ENCODE measurements around the gene SNX20. TPM values are rescaled to one million over a fixed set of nuclear protein-coding genes. Genes with fewer than 3 reads are reported as not detected.
A peak's percentile ranks its signal among the peaks of the same experiment; 100 is the strongest.

The SNX20 gene
- total and polyA plus RNA-seq, 10 of the 15 experiments (the other 5 are each of a cell fraction or from before 2014, with no cell fraction given): 4.6 to 30.8 (median 21.9) TPM

- peak; percentile 53 for TF ChIP-seq NKRF (conservative IDR thresholded peaks at IDR 0.05)
- TF ChIP-seq POU2F2 (IDR thresholded peaks at IDR 0.05; ENCODE audit: borderline replicate concordance, low read depth, low read length): 0 out of 3 replicates have a peak, but pooled peaks have one; percentile 44
- no peak for TF ChIP-seq BCLAF1 (IDR thresholded peaks at IDR 0.05)
- TF ChIP-seq RAD51 (IDR thresholded peaks at IDR 0.05): no peak
- peak; percentile 77 for TF ChIP-seq RELB (IDR thresholded peaks at IDR 0.05; ENCODE audit: low read depth)
- TF ChIP-seq LARP7 (IDR thresholded peaks at IDR 0.05): peak; percentile 62
- TF ChIP-seq NBN (IDR thresholded peaks at IDR 0.05): peak; percentile 53; the same call in 1 of the 2 replicates
- no peak for TF ChIP-seq ZNF24 (IDR thresholded peaks at IDR 0.05)
- 0 out of 2 replicates have a peak, but pooled peaks have one; percentile 21 for TF ChIP-seq CBFB (IDR thresholded peaks at IDR 0.05; ENCODE audit: low read depth)
- TF ChIP-seq CTCF (IDR thresholded peaks at IDR 0.05 in 2 of 3, conservative IDR thresholded peaks at IDR 0.05 in 1 of 3; ENCODE audit: control insufficient read depth in 2 of 3, extremely low read depth in 1 of 3, insufficient read depth in 1 of 3, low read depth in 3 of 3, low read length in 3 of 3): no peak
- no peak for TF ChIP-seq BCL3 (IDR thresholded peaks at IDR 0.05; ENCODE audit: borderline replicate concordance, insufficient read depth, low read depth, low read length, poor library complexity, severe bottlenecking)
- TF ChIP-seq SPI1 (IDR thresholded peaks at IDR 0.05; ENCODE audit: borderline replicate concordance, insufficient read depth, low read depth, low read length): peak; percentile 51
These were observed at the start of gene SNX20 (continued) for GRCh38 chr16:50681021-50681885.

Data from GM12878 (cell line).